GM12892 (cell line): ENCODE results near the gene EAF1.
"Not testable (repeated sequence)": the region's sequence is repeated elsewhere in the genome, so short reads cannot be mapped to it uniquely, and the experiment has no call there.

ENCODE experiments used
- DNase-seq: peaks from one replicate; pipeline ENCODE4 v3.0.0; 2011; ENCODE audit not compliant: insufficient read length
- FAIRE-seq: peaks from 2 replicates; lab custom pipeline; 2011; peaks lifted over from hg19 to GRCh38; lab: Jason Lieb, UNC
- POLR2A ChIP-seq: IDR thresholded peaks from 2 replicates; pipeline ENCODE4 v1.6.1; 2011; ENCODE audit warnings: low read depth, low read length, control low read depth
- POLR2AphosphoS5 ChIP-seq: IDR thresholded peaks from 2 replicates; pipeline ENCODE4 v1.6.1; 2011; ENCODE audit warnings: low read depth, low read length, control low read depth
- TAF1 ChIP-seq: IDR thresholded peaks from 2 replicates; pipeline ENCODE4 v1.6.1; 2011; ENCODE audit warnings: low read depth, mild to moderate bottlenecking, control low read depth, low read length, borderline replicate concordance

EAF1 gene

GRCh38 chr3:15390460-15390859, 36.9 kb upstream of the EAF1 start:
- DNase-seq = no peak
- TF ChIP-seq POLR2AphosphoS5 = no peak
- no peak for TF ChIP-seq POLR2A
- TF ChIP-seq TAF1 = no peak
- no peak for FAIRE-seq

- DNase-seq (no peak), FAIRE-seq (no peak)
- no peak for TF ChIP-seq TAF1
- no peak for TF ChIP-seq POLR2AphosphoS5
- no peak for TF ChIP-seq POLR2A
Observed at GRCh38 chr3:15391007-15391406, 36.4 kb upstream of the EAF1 start.

GRCh38 chr3:15393252-15393651, 34.1 kb upstream of the EAF1 start:
- DNase-seq, FAIRE-seq: not testable (repeated sequence)

GRCh38 chr3:15398731-15399133, 28.7 kb upstream of the EAF1 start:
- peak; percentile 54 for FAIRE-seq
- DNase-seq = not testable (repeated sequence)

- no peak for TF ChIP-seq POLR2A
- no peak for TF ChIP-seq POLR2AphosphoS5
- no peak for TF ChIP-seq TAF1
- no peak for DNase-seq
- no peak for FAIRE-seq
Observed at GRCh38 chr3:15399970-15400369, 27.4 kb upstream of the EAF1 start.

- no peak for FAIRE-seq
- TF ChIP-seq POLR2AphosphoS5 = no peak
- no peak for TF ChIP-seq POLR2A
- TF ChIP-seq TAF1 = no peak
- no peak for DNase-seq
Observed at GRCh38 chr3:15401936-15402335, 25.5 kb upstream of the EAF1 start.

- TF ChIP-seq POLR2AphosphoS5 (no peak), TAF1 (no peak), POLR2A (no peak)
- no peak for DNase-seq
- FAIRE-seq = no peak
Observed at GRCh38 chr3:15403495-15403894, 23.9 kb upstream of the EAF1 start.

GRCh38 chr3:15403965-15404364, 23.4 kb upstream of the EAF1 start:
- TF ChIP-seq TAF1 = no peak
- TF ChIP-seq POLR2AphosphoS5 = no peak
- no peak for TF ChIP-seq POLR2A
- FAIRE-seq = no peak
- no peak for DNase-seq

GRCh38 chr3:15404767-15405166, 22.6 kb upstream of the EAF1 start:
- DNase-seq (no peak), FAIRE-seq (no peak)
- TF ChIP-seq TAF1 = no peak
- no peak for TF ChIP-seq POLR2AphosphoS5
- TF ChIP-seq POLR2A = no peak

- no peak for DNase-seq
- TF ChIP-seq POLR2AphosphoS5 (no peak), POLR2A (no peak), TAF1 (no peak)
- peak; percentile 84 for FAIRE-seq
Observed at GRCh38 chr3:15405448-15406050, 21.8 kb upstream of the EAF1 start.

GRCh38 chr3:15409239-15409638, 18.2 kb upstream of the EAF1 start:
- DNase-seq = no peak
- TF ChIP-seq POLR2AphosphoS5 (no peak), TAF1 (no peak), POLR2A (no peak)
- FAIRE-seq = no peak

- DNase-seq (no peak), FAIRE-seq (no peak)
- no peak for TF ChIP-seq POLR2A
- no peak for TF ChIP-seq POLR2AphosphoS5
- no peak for TF ChIP-seq TAF1
Observed at GRCh38 chr3:15409774-15410173, 17.6 kb upstream of the EAF1 start.

GRCh38 chr3:15410966-15411365, 16.4 kb upstream of the EAF1 start:
- not testable (repeated sequence) for FAIRE-seq, DNase-seq
